ENCODE data around the gene LAMTOR4.

DNA sequence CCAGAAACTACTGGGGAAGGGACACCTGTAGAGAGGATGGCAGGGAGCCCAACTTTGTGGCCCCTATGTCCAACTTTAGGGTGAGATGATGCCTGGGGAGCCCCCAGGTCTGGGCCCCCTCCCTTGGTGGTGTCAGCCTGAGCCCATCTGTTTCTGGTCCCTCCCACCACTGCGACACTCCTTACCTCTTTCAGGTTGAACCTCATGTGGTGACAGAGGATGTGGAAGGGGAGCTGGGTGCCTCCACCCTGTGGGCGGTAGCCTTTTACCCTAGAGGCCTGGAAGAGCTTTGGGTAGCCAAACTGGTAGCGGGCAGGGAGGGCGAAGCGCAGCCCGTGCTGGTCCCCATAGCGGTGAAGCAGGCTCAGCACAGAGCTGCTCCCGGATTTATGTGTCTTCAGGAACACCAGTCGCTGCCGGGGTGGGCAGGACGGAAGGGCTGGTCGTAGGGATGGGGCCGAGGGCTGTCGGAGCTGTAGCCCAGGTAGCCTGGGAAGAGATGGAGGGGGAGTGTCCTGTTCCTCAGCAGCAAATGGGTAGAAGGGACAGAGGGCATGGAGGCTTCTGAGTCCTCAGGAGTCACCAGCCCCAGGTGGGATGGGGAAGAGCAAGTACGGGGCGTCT is 17.7 kb downstream of the LAMTOR4 start:
- TF ChIP-seq, protein P1, sequence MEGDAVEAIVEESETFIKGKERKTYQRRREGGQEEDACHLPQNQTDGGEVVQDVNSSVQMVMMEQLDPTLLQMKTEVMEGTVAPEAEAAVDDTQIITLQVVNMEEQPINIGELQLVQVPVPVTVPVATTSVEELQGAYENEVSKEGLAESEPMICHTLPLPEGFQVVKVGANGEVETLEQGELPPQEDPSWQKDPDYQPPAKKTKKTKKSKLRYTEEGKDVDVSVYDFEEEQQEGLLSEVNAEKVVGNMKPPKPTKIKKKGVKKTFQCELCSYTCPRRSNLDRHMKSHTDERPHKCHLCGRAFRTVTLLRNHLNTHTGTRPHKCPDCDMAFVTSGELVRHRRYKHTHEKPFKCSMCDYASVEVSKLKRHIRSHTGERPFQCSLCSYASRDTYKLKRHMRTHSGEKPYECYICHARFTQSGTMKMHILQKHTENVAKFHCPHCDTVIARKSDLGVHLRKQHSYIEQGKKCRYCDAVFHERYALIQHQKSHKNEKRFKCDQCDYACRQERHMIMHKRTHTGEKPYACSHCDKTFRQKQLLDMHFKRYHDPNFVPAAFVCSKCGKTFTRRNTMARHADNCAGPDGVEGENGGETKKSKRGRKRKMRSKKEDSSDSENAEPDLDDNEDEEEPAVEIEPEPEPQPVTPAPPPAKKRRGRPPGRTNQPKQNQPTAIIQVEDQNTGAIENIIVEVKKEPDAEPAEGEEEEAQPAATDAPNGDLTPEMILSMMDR (IDR thresholded peaks at IDR 0.05), result no peak
- TF ChIP-seq EZH2 (IDR thresholded peaks at IDR 0.05), result no peak

Data from neural progenitor cell (in vitro differentiated cells).